GM12878 (cell line): ENCODE results near the gene ADGRB2.

ENCODE experiments used
- BCL11A ChIP-seq: IDR thresholded peaks from 2 replicates; pipeline ENCODE4 v1.6.1; 2011; ENCODE audit warnings: low read depth, low read length
- CEBPB ChIP-seq, 2 experiments: fragments of 150-350 bp in 1 of 2; IDR thresholded peaks; 2 replicates each; pipeline ENCODE4 v1.6.1; 2012 to 2014; ENCODE audit warnings: low read depth in 2 of 2, low read length in 2 of 2, borderline replicate concordance in 1 of 2, inconsistent platforms in 1 of 2
- CTCF ChIP-seq, 3 experiments: IDR thresholded peaks in 2 of 3; conservative IDR thresholded peaks in 1 of 3; 2 replicates each; pipeline ENCODE4 v1.5.1; 2011; ENCODE audit warnings: low read depth in 3 of 3, low read length in 3 of 3, mild to moderate bottlenecking in 3 of 3, control low read depth in 2 of 3, moderate library complexity in 2 of 3, inconsistent platforms in 1 of 3, mixed read lengths in 1 of 3; ENCODE audit not compliant: control insufficient read depth in 2 of 3, insufficient read depth in 1 of 3; ENCODE audit errors: extremely low read depth in 1 of 3
- EP300 ChIP-seq, 2 experiments: fragments of 150-350 bp in 1 of 2; IDR thresholded peaks; 2 replicates each; pipeline ENCODE4 v1.6.1; 2011 to 2012; ENCODE audit warnings: low read depth in 2 of 2, low read length in 2 of 2, borderline replicate concordance in 1 of 2, improper control_type of control experiment in 1 of 2, inconsistent platforms in 1 of 2; ENCODE audit not compliant: control insufficient read depth in 1 of 2
- HCFC1 ChIP-seq: fragments of 150-350 bp; IDR thresholded peaks from 2 replicates; pipeline ENCODE4 v1.6.1; 2014; ENCODE audit warnings: low read length
- NFIC ChIP-seq: IDR thresholded peaks from 2 replicates; pipeline ENCODE4 v1.6.1; 2012; ENCODE audit warnings: low read depth, mild to moderate bottlenecking, inconsistent platforms, low read length, moderate library complexity
- PKNOX1 ChIP-seq: fragments of 450-650 bp; IDR thresholded peaks from 2 replicates; pipeline ENCODE4 v1.6.1; 2016; ENCODE audit warnings: mild to moderate bottlenecking
- RAD21 ChIP-seq: IDR thresholded peaks from 2 replicates; pipeline ENCODE4 v1.6.1; 2011; ENCODE audit warnings: mild to moderate bottlenecking, low read depth, low read length, moderate library complexity; ENCODE audit not compliant: insufficient read depth
- RAD51 ChIP-seq: fragments of 450-650 bp; IDR thresholded peaks from 2 replicates; pipeline ENCODE4 v1.6.1; 2016; ENCODE audit warnings: moderate library complexity, mild to moderate bottlenecking, inconsistent platforms
- REST ChIP-seq: IDR thresholded peaks from 2 replicates; pipeline ENCODE4 v1.6.1; 2012; ENCODE audit warnings: mild to moderate bottlenecking, low read depth, low read length
- RFX5 ChIP-seq: IDR thresholded peaks from 2 replicates; pipeline ENCODE4 v1.6.1; 2011; ENCODE audit warnings: low read depth, low read length, improper control_type of control experiment
- SREBF2 ChIP-seq: IDR thresholded peaks from 2 replicates; pipeline ENCODE4 v1.6.1; 2012; ENCODE audit warnings: mild to moderate bottlenecking, low read length
- TARDBP ChIP-seq: IDR thresholded peaks from 2 replicates; pipeline ENCODE4 v1.6.1; 2016; ENCODE audit warnings: borderline replicate concordance
- ZSCAN29 ChIP-seq: fragments of 450-650 bp; IDR thresholded peaks from 2 replicates; pipeline ENCODE4 v1.6.1; 2017; ENCODE audit warnings: mild to moderate bottlenecking, moderate library complexity

DNA sequence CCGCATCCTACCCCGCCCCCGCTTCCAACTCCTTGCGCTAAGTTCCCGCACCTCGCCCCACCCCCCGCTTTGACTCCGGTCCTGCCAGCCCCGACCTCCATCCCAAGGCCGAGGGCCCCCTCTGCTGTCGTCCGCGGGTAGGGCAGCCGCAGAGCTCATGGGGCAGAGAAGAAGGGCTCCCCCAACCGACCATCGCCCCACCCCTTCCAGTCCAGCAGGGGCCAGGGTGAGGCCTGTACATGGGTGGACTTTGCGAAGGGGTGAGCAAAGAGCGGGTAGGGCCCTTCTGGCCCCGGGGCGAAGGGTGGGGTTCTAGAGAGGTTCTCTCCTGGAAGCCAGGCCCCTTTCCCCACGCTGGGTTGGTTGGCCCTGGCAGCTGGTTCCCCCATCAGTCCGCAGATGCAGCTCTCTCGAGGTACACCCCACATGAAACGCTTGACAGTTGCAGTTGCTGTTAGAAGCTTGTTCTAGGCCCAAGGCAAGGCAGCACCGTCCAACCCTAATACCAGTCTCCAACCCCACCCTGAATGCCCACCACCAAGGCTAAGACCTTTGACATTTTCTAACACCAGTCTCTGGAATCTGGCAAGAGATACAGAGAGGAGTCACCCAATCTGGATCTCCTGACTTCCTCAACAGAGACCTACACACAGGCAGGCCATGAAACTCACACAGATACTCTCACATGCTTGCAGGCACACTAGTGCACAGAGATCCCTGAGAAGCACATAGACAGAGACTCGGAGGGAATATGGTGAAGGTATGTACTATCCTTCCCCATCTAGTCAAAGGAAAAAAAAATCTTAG, 25.3 kb upstream of the ADGRB2 start:
- TF ChIP-seq PKNOX1 (no peak), SREBF2 (no peak), TARDBP (no peak), ZSCAN29 (no peak), BCL11A (no peak), HCFC1 (no peak), EP300 (IDR thresholded peaks at IDR 0.05; ENCODE audit: borderline replicate concordance in 1 of 2, control insufficient read depth in 1 of 2, low read depth in 2 of 2, low read length in 2 of 2) (no peak; a peak in 1 of 4 replicates), RAD21 (peak; percentile 98), REST (no peak), RAD51 (no peak), CEBPB (IDR thresholded peaks at IDR 0.05; ENCODE audit: borderline replicate concordance in 1 of 2, low read depth in 2 of 2, low read length in 2 of 2) (no peak), RFX5 (no peak), NFIC (no peak), CTCF (IDR thresholded peaks at IDR 0.05 in 2 of 3, conservative IDR thresholded peaks at IDR 0.05 in 1 of 3; ENCODE audit: control insufficient read depth in 2 of 3, extremely low read depth in 1 of 3, insufficient read depth in 1 of 3, low read depth in 3 of 3, low read length in 3 of 3) (peak; percentile 86 to 98 (median 98))
